OCI-LY3 (cell line): ENCODE data around the gene ACTR6.
A peak's percentile ranks its signal among the peaks of the same experiment; 100 is the strongest.

ENCODE experiments used
- H2AFZ ChIP-seq: fragments of 200-600, 300-600 bp; shearing (Covaris generic); 2 replicates; pipeline ENCODE4 v1.6.0; 2014; ENCODE audit warnings: antibody characterized with exemption, low read depth, low read length
- H3K27ac ChIP-seq: fragments of 200-600, 300-600 bp; sonication (generic); 2 replicates; pipeline ENCODE4 v1.5.1; 2014; ENCODE audit warnings: mild to moderate bottlenecking, low read length, moderate library complexity, mixed read lengths
- H3K27me3 ChIP-seq: fragments of 200-600, 300-600 bp; sonication (generic); 2 replicates; pipeline ENCODE4 v1.6.1; 2014; ENCODE audit warnings: low read depth, low read length, mixed read lengths
- H3K36me3 ChIP-seq: fragments of 200-600, 300-600 bp; sonication (generic); replicated peaks from 2 replicates; pipeline ENCODE3; 2014; ENCODE audit warnings: low read depth, low read length, mixed read lengths
- H3K4me1 ChIP-seq: fragments of 300-600, 200-600 bp; sonication (generic); 2 replicates; pipeline ENCODE4 v1.6.1; 2014; ENCODE audit warnings: low read length, mixed read lengths
- H3K4me2 ChIP-seq: fragments of 200-600, 300-600 bp; sonication (generic); 2 replicates; pipeline ENCODE4 v1.6.1; 2014; ENCODE audit warnings: low read length, mixed read lengths
- H3K4me3 ChIP-seq: fragments of 300-600, 200-600 bp; sonication (generic); 2 replicates; pipeline ENCODE4 v1.5.1; 2014; ENCODE audit warnings: antibody characterized with exemption, mild to moderate bottlenecking, low read length, moderate library complexity
- H3K79me2 ChIP-seq: fragments of 300-600, 200-600 bp; shearing (Covaris generic); 2 replicates; pipeline ENCODE4 v1.6.1; 2014; ENCODE audit warnings: mild to moderate bottlenecking, low read length, mixed read lengths
- H3K9ac ChIP-seq: fragments of 300-600, 200-600 bp; shearing (Covaris generic); 2 replicates; pipeline ENCODE4 v1.6.0; 2014; ENCODE audit warnings: mild to moderate bottlenecking, low read length, moderate library complexity
- H3K9me3 ChIP-seq: fragments of 200-600, 300-600 bp; shearing (Covaris generic); 2 replicates; pipeline ENCODE4 v1.6.1; 2014; ENCODE audit warnings: low read length, mixed read lengths; ENCODE audit not compliant: insufficient read depth
- H4K20me1 ChIP-seq: fragments of 200-600, 300-600 bp; sonication (generic); 2 replicates; pipeline ENCODE4 v1.6.1; 2016; ENCODE audit warnings: low read length, mixed read lengths; ENCODE audit not compliant: insufficient read depth
- CTCF ChIP-seq: fragments of 200-600, 300-600 bp; sonication (generic); IDR thresholded peaks from 2 replicates; pipeline ENCODE4 v1.5.1; 2014; ENCODE audit warnings: antibody characterized with exemption, low read length, low read depth
- EZH2phosphoT487 ChIP-seq: fragments of 200-600 bp; shearing (Covaris generic); IDR thresholded peaks from 2 replicates; pipeline ENCODE4 v1.6.1; 2018; ENCODE audit warnings: antibody characterized with exemption, mixed run types, low read depth

The ACTR6 gene

GRCh38 chr12:100234591-100235304, 34.1 kb downstream of the ACTR6 start:
- no peak overlapping the region for H2AFZ ChIP-seq
- H3K9ac ChIP-seq = no peak overlapping the region
- H4K20me1 ChIP-seq = no peaks in the 10 kb centered on the region
- no peak overlapping the region for H3K4me3 ChIP-seq
- TF ChIP-seq EZH2phosphoT487 (no peak), CTCF (peak; percentile 80)
- no peak overlapping the region for H3K27ac ChIP-seq
- no peak overlapping the region for H3K4me2 ChIP-seq
- H3K79me2 ChIP-seq = no peaks in the 10 kb centered on the region
- H3K9me3 ChIP-seq = no peaks in the 10 kb centered on the region
- H3K27me3 ChIP-seq = no peaks in the 10 kb centered on the region
- no peaks in the 10 kb centered on the region for H3K4me1 ChIP-seq
- H3K36me3 ChIP-seq = no peaks in the 10 kb centered on the region

- H3K9ac ChIP-seq = no peak overlapping the region
- H3K27ac ChIP-seq = no peak overlapping the region
- no peak overlapping the region for H3K4me3 ChIP-seq
- no peaks in the 10 kb centered on the region for H3K27me3 ChIP-seq
- TF ChIP-seq CTCF (no peak), EZH2phosphoT487 (no peak)
- H3K4me1 ChIP-seq = no peaks in the 10 kb centered on the region
- no peaks in the 10 kb centered on the region for H3K9me3 ChIP-seq
- H2AFZ ChIP-seq = no peak overlapping the region
- no peak overlapping the region for H3K4me2 ChIP-seq
- H3K36me3 ChIP-seq = no peaks in the 10 kb centered on the region
- no peaks in the 10 kb centered on the region for H3K79me2 ChIP-seq
- H4K20me1 ChIP-seq = no peaks in the 10 kb centered on the region
Measured at GRCh38 chr12:100238801-100239200, 38.2 kb downstream of the ACTR6 start.

GRCh38 chr12:100239589-100239988, 39.0 kb downstream of the ACTR6 start:
- TF ChIP-seq EZH2phosphoT487 (no peak), CTCF (no peak)
- no peak overlapping the region for H3K27ac ChIP-seq
- no peaks in the 10 kb centered on the region for H3K4me1 ChIP-seq
- H4K20me1 ChIP-seq = no peaks in the 10 kb centered on the region
- H3K9ac ChIP-seq = no peak overlapping the region
- H3K27me3 ChIP-seq = no peaks in the 10 kb centered on the region
- no peaks in the 10 kb centered on the region for H3K79me2 ChIP-seq
- no peaks in the 10 kb centered on the region for H3K9me3 ChIP-seq
- no peak overlapping the region for H3K4me2 ChIP-seq
- no peak overlapping the region for H3K4me3 ChIP-seq
- no peaks in the 10 kb centered on the region for H3K36me3 ChIP-seq
- H2AFZ ChIP-seq = no peak overlapping the region

- no peaks in the 10 kb centered on the region for H3K9me3 ChIP-seq
- H3K4me3 ChIP-seq = no peak overlapping the region
- H3K27ac ChIP-seq = no peak overlapping the region
- no peaks in the 10 kb centered on the region for H3K79me2 ChIP-seq
- TF ChIP-seq CTCF (no peak), EZH2phosphoT487 (no peak)
- no peak overlapping the region for H3K4me2 ChIP-seq
- H3K36me3 ChIP-seq = no peaks in the 10 kb centered on the region
- H3K4me1 ChIP-seq = no peaks in the 10 kb centered on the region
- no peak overlapping the region for H3K9ac ChIP-seq
- no peak overlapping the region for H2AFZ ChIP-seq
- no peaks in the 10 kb centered on the region for H4K20me1 ChIP-seq
- H3K27me3 ChIP-seq = no peaks in the 10 kb centered on the region
Measured at GRCh38 chr12:100243137-100243536, 42.5 kb downstream of the ACTR6 start.
